SHP77 treated with DMSO at 0.1 percent for 48 hours (cell line): ENCODE results near the gene TRIP6.

Source experiments
- DNase-seq: peaks from one replicate; lab custom pipeline; 2025; lab: John Stamatoyannopoulos, UW

The TRIP6 gene

GRCh38 chr7:100874577-100875355, 7.6 kb downstream of the TRIP6 start, which contains the start of gene SRRT:
Gene SRRT, plus strand, starts transcription at chr7:100875103. Its CDS starts 488 bp downstream, at chr7:100875591.
- peak; percentile 84 for DNase-seq

DNA sequence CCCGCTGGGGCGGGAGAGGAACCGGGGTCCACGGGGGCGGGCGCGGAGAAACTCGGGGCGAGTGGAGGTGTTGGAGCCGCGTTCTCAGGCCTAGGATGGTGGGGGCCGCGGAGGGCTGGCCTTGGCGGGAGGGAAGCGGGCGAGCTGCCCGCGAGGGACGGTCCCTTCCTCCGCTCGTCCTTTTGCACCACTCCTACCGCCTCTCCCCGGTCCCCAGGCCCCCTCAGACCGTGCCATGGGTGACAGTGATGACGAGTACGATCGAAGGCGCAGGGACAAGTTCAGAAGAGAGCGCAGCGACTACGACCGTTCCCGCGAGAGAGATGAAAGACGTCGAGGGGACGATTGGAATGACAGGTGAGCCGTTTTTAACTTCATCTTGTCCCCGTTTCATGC, 8.2 kb downstream of the TRIP6 start:
- DNase-seq, result no peak

- no peak for DNase-seq
These were observed 10.8 kb downstream of the TRIP6 start for GRCh38 chr7:100878013-100878412.

DNA sequence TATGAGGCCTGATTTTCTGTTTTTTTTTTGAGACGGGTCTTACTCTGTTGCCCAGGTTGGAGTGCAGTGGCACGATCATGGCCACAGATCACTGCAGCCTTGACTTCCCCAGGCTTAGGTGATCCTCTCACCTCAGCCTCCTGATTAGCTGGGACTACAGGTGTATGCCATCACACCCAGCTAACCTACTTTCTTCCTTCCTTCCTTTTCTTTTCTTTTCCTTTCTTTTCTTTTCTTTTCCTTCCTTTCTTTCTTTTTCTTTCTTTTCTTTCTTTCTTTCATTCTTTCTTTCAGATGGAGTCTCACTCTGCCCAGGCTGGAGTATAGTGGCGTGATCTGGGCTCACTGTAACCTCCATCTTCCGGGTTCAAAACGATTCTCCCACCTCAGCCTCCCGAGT, 11.5 kb downstream of the TRIP6 start:
- DNase-seq, result no peak

DNA sequence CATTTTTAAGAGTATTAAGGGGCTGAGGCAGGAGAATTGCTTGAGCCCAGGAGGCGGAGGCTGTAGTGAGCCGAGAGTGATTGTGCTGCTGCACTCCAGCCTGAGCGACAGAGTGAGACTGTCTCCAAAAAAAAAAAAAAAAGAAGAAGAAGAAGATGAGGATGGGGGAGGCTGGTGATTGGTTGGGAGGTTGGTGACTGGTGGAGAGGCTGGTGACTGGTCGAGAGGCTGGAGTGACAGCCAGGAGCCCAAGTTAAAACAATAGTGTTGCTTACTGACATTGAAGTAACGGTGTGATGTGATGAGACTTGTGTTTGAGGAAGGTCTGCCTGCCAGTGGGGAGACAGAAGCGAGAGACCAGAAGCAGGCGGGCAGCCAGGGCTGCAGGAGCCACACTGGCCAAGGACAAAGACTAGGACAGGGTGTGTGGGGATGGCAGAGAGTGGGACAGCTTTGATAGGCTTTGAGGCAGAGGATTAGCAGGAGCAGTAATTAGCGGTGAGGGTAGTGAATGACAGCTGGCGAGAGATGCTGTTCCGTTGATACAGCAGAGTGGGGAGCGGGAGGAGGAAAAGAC, 12.6 kb downstream of the TRIP6 start:
- no peak for DNase-seq

DNA sequence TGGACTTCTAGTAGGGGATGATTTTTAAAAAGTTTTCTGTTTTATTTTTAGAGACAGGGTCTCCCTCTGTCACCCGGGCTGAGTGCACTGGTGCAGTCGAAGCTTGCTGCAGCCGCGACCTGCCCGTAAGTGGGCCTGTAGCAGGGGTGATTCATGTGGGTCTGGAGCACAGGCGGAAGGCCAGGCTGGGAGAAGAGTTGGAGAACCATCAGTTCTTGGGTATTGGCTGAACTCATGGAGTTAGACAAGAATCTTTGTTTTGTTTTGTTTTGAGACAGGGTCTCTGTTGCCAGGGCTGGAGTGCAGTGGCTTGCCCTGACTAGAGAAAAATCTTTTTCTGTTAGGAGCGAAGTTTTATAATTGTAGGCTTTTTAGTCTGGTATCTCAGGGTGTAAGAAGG, 13.5 kb downstream of the TRIP6 start:
- no peak for DNase-seq

DNA sequence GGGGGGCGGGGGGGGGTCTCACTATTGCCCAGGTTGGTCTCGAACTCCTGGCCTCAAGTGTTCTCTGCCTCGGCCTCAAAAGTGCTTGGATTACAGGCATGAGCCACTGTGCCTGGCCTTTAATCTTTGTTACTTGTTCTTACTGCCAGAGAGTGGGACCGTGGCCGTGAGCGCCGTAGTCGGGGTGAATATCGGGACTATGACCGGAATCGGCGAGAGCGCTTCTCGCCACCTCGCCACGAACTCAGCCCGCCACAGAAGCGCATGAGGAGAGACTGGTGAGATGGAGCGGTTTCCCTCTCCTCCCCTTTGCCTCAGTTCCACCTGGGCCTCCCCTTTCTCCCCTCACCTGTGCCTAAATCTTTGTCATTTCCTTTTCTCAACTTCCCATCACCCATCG, 13.9 kb downstream of the TRIP6 start:
- DNase-seq, result no peak

GRCh38 chr7:100882201-100882600, 15.0 kb downstream of the TRIP6 start:
- no peak for DNase-seq

GRCh38 chr7:100882785-100883526, 15.8 kb downstream of the TRIP6 start:
- no peak for DNase-seq

DNA sequence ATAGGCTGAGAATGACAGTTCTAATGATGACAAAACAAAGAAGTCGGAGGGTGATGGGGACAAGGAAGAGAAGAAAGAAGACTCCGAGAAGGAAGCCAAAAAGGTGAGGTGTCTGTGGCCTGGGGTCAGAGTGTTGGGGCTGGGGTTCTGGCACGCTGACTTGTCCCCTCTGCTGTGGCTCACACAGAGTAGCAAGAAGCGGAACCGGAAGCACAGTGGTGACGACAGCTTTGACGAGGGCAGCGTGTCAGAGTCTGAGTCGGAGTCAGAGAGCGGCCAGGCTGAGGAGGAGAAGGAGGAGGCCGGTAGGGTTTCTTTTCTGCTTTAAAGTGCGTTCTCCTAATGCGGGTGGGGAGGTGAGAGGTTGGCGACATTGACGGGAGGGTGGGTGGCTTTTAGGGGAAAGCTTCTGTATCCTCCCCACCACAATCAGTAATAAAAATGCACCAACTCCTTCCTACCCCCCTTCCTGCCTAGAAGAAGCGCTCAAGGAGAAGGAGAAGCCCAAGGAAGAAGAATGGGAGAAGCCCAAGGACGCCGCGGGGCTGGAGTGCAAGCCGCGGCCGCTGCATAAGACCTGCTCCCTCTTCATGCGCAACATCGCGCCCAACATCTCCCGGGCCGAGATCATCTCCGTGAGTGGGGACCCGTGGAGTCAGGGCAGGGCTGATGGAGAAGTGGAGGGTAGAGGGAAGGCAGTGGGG, 17.7 kb downstream of the TRIP6 start:
- DNase-seq, result no peak

DNA sequence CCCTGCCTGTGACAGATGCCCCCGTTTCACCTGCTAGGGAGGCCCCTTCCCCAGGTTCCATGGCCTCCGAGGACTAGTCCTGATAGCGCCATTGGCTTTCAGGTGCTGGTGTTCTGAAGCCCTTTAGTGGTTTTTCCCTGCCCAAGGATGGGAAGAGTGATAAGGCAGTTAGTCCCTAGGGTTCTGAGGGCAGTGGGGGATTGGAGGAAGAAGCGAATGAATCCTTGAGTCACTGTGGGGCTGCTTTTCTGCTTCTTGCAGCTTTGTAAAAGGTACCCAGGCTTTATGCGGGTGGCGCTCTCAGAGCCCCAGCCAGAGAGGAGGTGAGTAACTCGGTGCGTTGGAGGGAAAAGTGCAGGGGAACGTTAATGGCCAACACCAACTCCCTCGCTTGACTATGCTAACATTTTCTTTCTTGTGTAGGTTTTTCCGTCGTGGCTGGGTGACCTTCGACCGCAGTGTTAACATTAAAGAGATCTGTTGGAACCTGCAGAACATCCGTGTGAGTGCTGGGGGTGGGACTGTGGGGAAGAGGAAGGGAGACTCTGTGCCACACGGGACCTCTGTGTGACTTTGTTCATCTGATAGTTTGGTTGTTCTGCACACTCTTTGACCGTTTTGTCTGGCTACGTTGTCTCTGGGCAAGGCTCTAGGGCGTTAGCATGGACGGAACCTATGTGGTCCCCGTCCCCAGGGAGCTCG, 18.4 kb downstream of the TRIP6 start:
- no peak for DNase-seq

DNA sequence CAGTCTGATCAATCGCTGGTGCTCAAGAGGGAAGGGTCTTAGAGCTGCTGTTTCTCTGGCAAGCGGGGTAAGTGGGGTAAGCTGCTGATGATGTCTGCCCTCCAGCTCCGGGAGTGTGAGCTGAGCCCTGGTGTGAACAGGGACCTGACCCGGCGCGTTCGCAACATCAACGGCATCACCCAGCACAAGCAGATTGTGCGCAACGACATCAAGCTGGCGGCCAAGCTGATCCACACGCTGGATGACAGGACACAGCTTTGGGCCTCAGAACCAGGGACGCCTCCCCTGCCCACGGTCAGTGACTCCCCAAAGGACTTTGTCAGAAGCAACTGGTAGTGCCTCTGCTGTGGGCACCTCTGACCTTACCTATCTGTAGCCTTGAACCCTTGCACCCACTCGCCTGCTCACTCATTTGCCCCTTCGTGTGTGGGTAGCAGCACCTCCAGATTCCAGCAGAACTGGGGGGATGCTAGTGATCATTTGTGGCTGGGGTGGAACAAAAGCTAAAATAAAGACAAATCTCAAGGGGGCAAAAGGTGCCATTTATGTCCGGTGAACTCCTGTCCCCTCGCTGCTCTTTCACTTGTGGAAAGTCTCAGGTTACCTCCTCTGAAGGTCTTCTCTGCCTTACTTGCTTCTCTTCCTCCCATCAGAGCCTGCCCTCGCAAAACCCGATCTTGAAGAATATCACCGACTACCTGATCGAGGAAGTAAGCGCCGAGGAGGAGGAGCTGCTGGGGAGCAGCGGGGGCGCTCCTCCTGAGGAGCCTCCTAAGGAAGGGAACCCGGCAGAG, 19.2 kb downstream of the TRIP6 start:
- no peak for DNase-seq

DNA sequence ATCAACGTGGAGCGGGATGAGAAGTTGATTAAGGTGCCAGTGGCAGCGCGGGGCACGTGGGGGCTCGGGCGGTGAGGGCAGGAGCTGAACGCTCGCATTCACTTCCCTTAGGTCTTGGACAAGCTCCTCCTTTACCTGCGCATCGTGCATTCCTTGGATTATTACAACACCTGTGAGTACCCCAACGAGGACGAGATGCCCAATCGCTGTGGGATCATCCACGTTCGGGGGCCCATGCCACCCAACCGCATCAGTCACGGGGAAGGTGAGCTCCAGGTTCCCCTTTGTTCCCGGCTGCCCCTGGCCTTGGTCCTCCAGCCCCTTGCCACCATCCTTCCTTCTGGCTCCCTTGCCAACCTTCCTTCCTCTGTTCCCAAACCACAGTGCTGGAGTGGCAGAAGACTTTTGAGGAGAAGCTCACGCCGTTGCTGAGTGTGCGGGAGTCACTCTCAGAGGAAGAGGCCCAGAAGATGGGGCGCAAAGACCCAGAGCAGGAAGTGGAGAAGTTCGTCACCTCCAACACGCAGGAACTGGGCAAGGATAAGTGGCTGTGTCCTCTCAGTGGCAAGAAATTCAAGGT, 19.8 kb downstream of the TRIP6 start:
- no peak for DNase-seq

GRCh38 chr7:100887516-100888290, 20.5 kb downstream of the TRIP6 start:
- DNase-seq, result no peak

GRCh38 chr7:100888291-100888987, 21.3 kb downstream of the TRIP6 start:
- no peak for DNase-seq

DNA sequence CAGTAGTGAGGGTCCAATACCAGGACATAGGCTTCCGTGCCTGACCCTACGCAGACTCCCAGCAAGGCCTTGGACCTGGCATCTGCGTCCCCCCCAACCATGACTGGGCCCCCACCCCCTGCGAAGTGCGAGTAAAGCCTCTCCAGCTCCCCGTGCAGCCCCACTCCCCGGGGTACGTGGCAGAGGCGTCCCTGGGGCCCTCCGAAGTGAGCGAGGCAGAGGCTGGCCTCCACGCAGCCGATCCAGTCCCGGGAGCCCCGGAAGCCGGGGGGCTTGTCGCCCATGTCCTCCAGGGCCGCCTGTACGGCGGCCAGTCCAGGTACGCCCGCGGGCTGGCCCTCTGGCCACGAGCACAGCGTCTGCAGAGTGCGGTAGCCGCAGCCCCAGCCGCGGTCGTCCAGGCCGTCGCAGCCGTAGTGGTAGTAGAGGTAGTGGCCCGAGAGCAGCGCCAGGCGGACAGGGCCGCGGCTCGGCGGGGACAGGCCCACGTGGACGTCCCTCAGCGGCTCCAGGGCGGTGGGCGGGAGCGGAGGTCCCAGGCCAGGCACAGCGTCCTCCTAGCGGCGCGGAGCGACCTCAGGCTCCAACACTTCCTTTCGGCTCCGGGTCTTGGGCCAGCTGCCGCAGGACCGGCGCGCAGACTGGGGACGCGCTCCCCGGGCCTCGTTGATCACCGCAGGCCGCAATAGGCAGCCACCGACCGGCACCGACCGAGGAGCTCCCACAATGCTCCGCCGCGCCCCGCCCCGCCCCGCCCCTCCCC, 22.0 kb downstream of the TRIP6 start, which contains the start of gene UFSP1:
Gene UFSP1, minus strand, starts transcription at position 728 of the 763 bp plus-strand sequence. Its CDS starts 444 bp downstream, at position 284.
- peak; percentile 47 for DNase-seq

DNA sequence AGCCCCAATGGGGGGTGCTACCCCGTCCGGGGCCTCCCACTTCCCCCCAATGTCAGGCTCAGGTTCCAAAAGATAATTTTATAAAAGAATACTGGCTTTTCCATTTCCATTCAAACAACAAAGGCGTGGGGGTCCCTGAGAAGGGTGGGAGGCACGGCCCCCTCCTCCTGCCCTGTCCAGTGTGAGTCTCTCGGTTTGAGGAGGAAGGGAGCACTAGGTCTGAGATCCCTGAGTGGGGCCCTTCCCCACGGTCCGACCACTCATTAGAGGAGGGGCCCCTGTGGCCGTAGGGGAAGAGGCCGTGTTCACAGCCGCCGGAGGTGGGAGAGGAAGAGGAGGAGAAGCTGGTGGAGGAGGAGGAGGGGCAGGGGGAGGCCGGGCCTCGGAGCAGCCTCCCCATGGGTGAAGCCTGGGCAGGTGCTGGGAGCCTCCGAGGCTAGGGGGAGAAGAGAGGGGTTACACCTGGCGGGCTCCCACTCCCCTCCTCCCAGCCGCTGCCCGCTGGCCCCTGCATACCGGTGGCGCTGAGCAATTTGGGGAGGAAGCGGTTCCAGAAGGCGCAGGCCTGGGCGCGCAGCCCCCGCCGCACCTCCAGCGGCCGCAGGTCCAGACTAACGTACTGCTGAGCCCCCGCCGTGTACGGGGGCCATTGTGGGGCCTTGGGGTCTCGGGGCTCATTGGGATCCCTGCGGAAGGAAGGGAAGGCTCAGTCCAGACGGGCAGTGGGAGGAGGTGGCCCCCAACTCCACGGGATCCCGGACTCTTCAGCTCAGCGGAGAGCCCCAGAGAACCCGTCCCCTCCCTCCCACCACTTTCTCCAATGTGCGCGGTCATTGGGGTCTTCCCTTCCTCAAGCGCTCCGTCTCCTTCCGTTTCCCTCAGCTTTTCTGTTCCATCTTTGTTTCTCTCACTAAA, 23.7 kb downstream of the TRIP6 start:
- no peak for DNase-seq
